ENCODE measurements around the gene SETBP1.

The SETBP1 gene

GRCh38 chr18:44817831-44818473, 137.3 kb downstream of the SETBP1 start:
- DNase-seq (ENCODE audit: extremely low read depth, insufficient read length): no peak
- no peak overlapping the region for H3K4me3 ChIP-seq (replicated peaks; ENCODE audit: low read depth, low read length)
- no peaks in the 10 kb centered on the region; the same call in 1 of the 2 replicates for H3K27me3 ChIP-seq (replicated peaks; ENCODE audit: control insufficient read depth, insufficient read depth, low read length)
- H3K36me3 ChIP-seq (ENCODE audit: control insufficient read depth, insufficient read depth, low read length): no peaks in the 10 kb centered on the region
- TF ChIP-seq, protein P1, sequence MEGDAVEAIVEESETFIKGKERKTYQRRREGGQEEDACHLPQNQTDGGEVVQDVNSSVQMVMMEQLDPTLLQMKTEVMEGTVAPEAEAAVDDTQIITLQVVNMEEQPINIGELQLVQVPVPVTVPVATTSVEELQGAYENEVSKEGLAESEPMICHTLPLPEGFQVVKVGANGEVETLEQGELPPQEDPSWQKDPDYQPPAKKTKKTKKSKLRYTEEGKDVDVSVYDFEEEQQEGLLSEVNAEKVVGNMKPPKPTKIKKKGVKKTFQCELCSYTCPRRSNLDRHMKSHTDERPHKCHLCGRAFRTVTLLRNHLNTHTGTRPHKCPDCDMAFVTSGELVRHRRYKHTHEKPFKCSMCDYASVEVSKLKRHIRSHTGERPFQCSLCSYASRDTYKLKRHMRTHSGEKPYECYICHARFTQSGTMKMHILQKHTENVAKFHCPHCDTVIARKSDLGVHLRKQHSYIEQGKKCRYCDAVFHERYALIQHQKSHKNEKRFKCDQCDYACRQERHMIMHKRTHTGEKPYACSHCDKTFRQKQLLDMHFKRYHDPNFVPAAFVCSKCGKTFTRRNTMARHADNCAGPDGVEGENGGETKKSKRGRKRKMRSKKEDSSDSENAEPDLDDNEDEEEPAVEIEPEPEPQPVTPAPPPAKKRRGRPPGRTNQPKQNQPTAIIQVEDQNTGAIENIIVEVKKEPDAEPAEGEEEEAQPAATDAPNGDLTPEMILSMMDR (IDR thresholded peaks at IDR 0.05; ENCODE audit: insufficient read depth, low read length, poor library complexity, severe bottlenecking): no peak

DNA sequence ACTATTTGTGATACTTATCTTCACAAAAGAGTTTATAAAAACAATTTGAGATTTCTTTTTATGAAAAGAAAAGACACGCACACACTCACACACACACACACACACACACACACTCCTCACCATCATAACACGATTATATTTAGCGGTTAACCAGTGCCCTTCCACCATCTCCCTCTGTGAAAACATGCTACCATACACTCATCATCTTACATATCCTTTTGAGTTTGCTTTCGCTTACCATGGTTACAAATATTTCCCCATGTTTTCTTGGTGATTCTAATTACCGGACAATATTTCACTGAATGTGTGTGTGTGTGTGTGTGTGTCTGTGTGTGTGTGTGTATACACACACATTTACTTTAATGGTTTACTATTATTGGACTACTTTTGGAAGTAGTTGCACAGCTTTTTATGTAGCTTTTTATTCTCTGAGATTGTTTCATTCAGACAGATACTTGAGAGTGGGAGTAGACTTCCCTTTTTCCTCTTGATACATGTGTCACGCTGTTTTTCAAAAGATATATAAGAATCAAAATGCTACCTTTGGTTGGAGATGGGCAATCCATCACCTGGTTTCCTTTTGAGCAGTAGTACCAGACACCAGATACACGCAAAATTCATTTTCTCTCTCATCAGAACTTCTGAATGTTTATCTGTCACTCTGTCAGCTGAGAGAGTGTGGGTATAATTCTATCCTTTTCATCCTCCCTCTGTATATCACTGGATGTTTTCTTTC, 138.1 kb downstream of the SETBP1 start:
- Histone ChIP-seq H3K36me3 (ENCODE audit: control insufficient read depth, insufficient read depth, low read length) (no peaks in the 10 kb centered on the region), H3K27me3 (replicated peaks; ENCODE audit: control insufficient read depth, insufficient read depth, low read length) (no peaks in the 10 kb centered on the region; the same call in 1 of the 2 replicates), H3K4me3 (replicated peaks; ENCODE audit: low read depth, low read length) (no peak overlapping the region)
- DNase-seq (ENCODE audit: extremely low read depth, insufficient read length): peak; percentile 39
- TF ChIP-seq, protein P1 (IDR thresholded peaks at IDR 0.05; ENCODE audit: insufficient read depth, low read length, poor library complexity, severe bottlenecking): no peak

- DNase-seq (ENCODE audit: extremely low read depth, insufficient read length): no peak
- no peak overlapping the region for H3K4me3 ChIP-seq (replicated peaks; ENCODE audit: low read depth, low read length)
- TF ChIP-seq, protein P1 (IDR thresholded peaks at IDR 0.05; ENCODE audit: insufficient read depth, low read length, poor library complexity, severe bottlenecking): no peak
- H3K36me3 ChIP-seq (ENCODE audit: control insufficient read depth, insufficient read depth, low read length): no peaks in the 10 kb centered on the region
- H3K27me3 ChIP-seq (replicated peaks; ENCODE audit: control insufficient read depth, insufficient read depth, low read length): no peaks in the 10 kb centered on the region; the same call in 1 of the 2 replicates
Observed at GRCh38 chr18:44819944-44820510, 139.3 kb downstream of the SETBP1 start.

DNA sequence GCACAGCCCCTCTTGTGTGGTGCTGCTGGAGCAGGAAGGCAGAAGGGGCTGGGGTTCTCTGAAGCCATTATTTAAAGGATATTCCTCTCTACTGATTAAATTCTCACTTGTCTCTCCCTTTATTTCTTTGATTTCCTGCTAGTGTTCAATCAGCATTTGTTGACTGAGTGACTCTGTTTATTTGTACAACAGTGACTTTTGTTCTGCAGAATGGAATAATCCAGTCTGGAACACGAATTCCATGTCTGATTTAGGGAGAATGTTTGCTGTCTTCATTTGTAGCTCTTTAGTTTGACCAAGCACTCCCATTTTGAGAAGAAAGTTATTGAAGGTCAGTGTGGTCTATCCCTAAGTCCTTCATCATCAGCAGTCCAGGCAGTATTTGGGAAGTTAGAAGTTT, 141.2 kb downstream of the SETBP1 start:
- no peaks in the 10 kb centered on the region; the same call in 1 of the 2 replicates for H3K27me3 ChIP-seq (replicated peaks; ENCODE audit: control insufficient read depth, insufficient read depth, low read length)
- DNase-seq (ENCODE audit: extremely low read depth, insufficient read length): no peak
- TF ChIP-seq, protein P1 (IDR thresholded peaks at IDR 0.05; ENCODE audit: insufficient read depth, low read length, poor library complexity, severe bottlenecking): no peak

GRCh38 chr18:44823286-44823685, 142.6 kb downstream of the SETBP1 start:
- TF ChIP-seq, protein P1 (IDR thresholded peaks at IDR 0.05; ENCODE audit: insufficient read depth, low read length, poor library complexity, severe bottlenecking): no peak
- Histone ChIP-seq H3K36me3 (ENCODE audit: control insufficient read depth, insufficient read depth, low read length) (no peaks in the 10 kb centered on the region), H3K4me3 (replicated peaks; ENCODE audit: low read depth, low read length) (no peak overlapping the region), H3K27me3 (replicated peaks; ENCODE audit: control insufficient read depth, insufficient read depth, low read length) (no peaks in the 10 kb centered on the region; the same call in 1 of the 2 replicates)
- no peak for DNase-seq (ENCODE audit: extremely low read depth, insufficient read length)

More for the DNA sequence above, 141.2 kb downstream of the SETBP1 start:
- no peak overlapping the region for H3K4me3 ChIP-seq (replicated peaks; ENCODE audit: low read depth, low read length)
- no peaks in the 10 kb centered on the region for H3K36me3 ChIP-seq (ENCODE audit: control insufficient read depth, insufficient read depth, low read length)
